ENCODE results near the gene KL.

- TF ChIP-seq, protein P1, sequence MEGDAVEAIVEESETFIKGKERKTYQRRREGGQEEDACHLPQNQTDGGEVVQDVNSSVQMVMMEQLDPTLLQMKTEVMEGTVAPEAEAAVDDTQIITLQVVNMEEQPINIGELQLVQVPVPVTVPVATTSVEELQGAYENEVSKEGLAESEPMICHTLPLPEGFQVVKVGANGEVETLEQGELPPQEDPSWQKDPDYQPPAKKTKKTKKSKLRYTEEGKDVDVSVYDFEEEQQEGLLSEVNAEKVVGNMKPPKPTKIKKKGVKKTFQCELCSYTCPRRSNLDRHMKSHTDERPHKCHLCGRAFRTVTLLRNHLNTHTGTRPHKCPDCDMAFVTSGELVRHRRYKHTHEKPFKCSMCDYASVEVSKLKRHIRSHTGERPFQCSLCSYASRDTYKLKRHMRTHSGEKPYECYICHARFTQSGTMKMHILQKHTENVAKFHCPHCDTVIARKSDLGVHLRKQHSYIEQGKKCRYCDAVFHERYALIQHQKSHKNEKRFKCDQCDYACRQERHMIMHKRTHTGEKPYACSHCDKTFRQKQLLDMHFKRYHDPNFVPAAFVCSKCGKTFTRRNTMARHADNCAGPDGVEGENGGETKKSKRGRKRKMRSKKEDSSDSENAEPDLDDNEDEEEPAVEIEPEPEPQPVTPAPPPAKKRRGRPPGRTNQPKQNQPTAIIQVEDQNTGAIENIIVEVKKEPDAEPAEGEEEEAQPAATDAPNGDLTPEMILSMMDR (IDR thresholded peaks at IDR 0.05; ENCODE audit: borderline replicate concordance, extremely low read depth, low read length, poor library complexity, severe bottlenecking) = no peak
- TF ChIP-seq EZH2 (IDR thresholded peaks at IDR 0.05; ENCODE audit: borderline replicate concordance, low read depth, low read length, severe bottlenecking) = no peak
These were observed 47.4 kb upstream of the KL start for GRCh38 chr13:32968793-32969192.
